ENCODE data around the gene EML2.

GRCh38 chr19:45670670-45671453 lies 31.7 kb upstream of the EML2 start:
- TF ChIP-seq CTCF (IDR thresholded peaks at IDR 0.05; ENCODE audit: control extremely low read depth in 1 of 3, insufficient read depth in 1 of 3, low read depth in 1 of 3, low read length in 3 of 3) (no peak), TEAD4 (IDR thresholded peaks at IDR 0.05; ENCODE audit: low read depth, low read length) (no peak)

Measured in H1 (cell line).